Mesendoderm (in vitro differentiated cells): ENCODE results near the gene TUBB4A.

Experiments
- DNase-seq: peaks from one replicate; pipeline ENCODE4 v3.0.0; 2013
- H2AK5ac ChIP-seq: 2 replicates; pipeline ENCODE4 v1.6.1; 2013; ENCODE audit warnings: low read length, inconsistent platforms
- H2BK120ac ChIP-seq: 2 replicates; pipeline ENCODE4 v1.6.1; 2013; ENCODE audit warnings: low read depth, mild to moderate bottlenecking, low read length, moderate library complexity, mixed read lengths
- H2BK15ac ChIP-seq: replicated peaks from 2 replicates; pipeline ENCODE4 v1.6.1; 2013; ENCODE audit warnings: low read depth, mild to moderate bottlenecking, moderate library complexity
- H2BK5ac ChIP-seq: 2 replicates; pipeline ENCODE4 v1.6.1; 2013; ENCODE audit warnings: low read length, inconsistent platforms
- H3K18ac ChIP-seq: 2 replicates; pipeline ENCODE4 v1.6.1; 2013; ENCODE audit warnings: mild to moderate bottlenecking, low read length, mixed read lengths
- H3K23ac ChIP-seq: one replicate; pipeline ENCODE4 v1.6.1; 2013; ENCODE audit warnings: low read length
- H3K27ac ChIP-seq: 2 replicates; pipeline ENCODE4 v1.5.1; 2013; ENCODE audit warnings: low read depth, mild to moderate bottlenecking, inconsistent platforms, low read length, moderate library complexity
- H3K27me3 ChIP-seq: 2 replicates; pipeline ENCODE4 v1.6.1; 2013; ENCODE audit warnings: low read length, control low read depth, mild to moderate bottlenecking, inconsistent platforms; ENCODE audit not compliant: insufficient read depth, poor library complexity
- H3K36me3 ChIP-seq: 2 replicates; pipeline ENCODE4 v1.6.1; 2013; ENCODE audit warnings: low read length, inconsistent platforms; ENCODE audit not compliant: control insufficient read depth, insufficient read depth
- H3K4ac ChIP-seq: one replicate; pipeline ENCODE4 v1.6.1; 2013; ENCODE audit warnings: low read depth, mild to moderate bottlenecking, low read length, moderate library complexity
- H3K4me1 ChIP-seq: 2 replicates; pipeline ENCODE4 v1.6.1; 2013; ENCODE audit warnings: low read depth, low read length, inconsistent platforms; ENCODE audit not compliant: control insufficient read depth
- H3K4me2 ChIP-seq: 2 replicates; pipeline ENCODE4 v1.6.1; 2013; ENCODE audit warnings: low read length
- H3K4me3 ChIP-seq: 2 replicates; pipeline ENCODE4 v1.5.1; 2013; ENCODE audit warnings: mild to moderate bottlenecking, low read length
- H3K56ac ChIP-seq: one replicate; pipeline ENCODE4 v1.6.1; 2013; ENCODE audit warnings: low read length
- H3K79me1 ChIP-seq: 2 replicates; pipeline ENCODE4 v1.6.1; 2013; ENCODE audit warnings: low read length, inconsistent platforms
- H3K79me2 ChIP-seq: 2 replicates; pipeline ENCODE4 v1.6.1; 2013; ENCODE audit warnings: mild to moderate bottlenecking, low read length; ENCODE audit not compliant: control insufficient read depth, insufficient read depth
- H3K9ac ChIP-seq: 2 replicates; pipeline ENCODE4 v1.6.1; 2013; ENCODE audit warnings: low read length, inconsistent platforms
- H4K5ac ChIP-seq: one replicate; pipeline ENCODE4 v1.6.1; 2013; ENCODE audit warnings: low read length
- H4K8ac ChIP-seq: one replicate; pipeline ENCODE4 v1.6.1; 2013; ENCODE audit warnings: low read depth, mild to moderate bottlenecking, control low read depth, low read length, moderate library complexity
- WGBS: extraction: QIAGEN DNeasy Blood & Tissue Kit; methylation state at CpG from one replicate; pipeline ENCODE4 v1.1.7; 2013; ENCODE audit warnings: low lambda C conversion rate, missing lambda C conversion rate; ENCODE audit not compliant: insufficient coverage; ENCODE audit errors: extremely low coverage; 5-methylcytosine and 5-hydroxymethylcytosine counted together

The TUBB4A gene

GRCh38 chr19:6503407-6504201 lies 1.5 kb upstream of the TUBB4A start:
- H2BK120ac ChIP-seq, result no peak overlapping the region
- no CpG with 5 or more reads among the region's 9 CpGs for WGBS
- no peak overlapping the region for H3K4me3 ChIP-seq
- H3K27ac ChIP-seq, result no peak overlapping the region
- no peaks in the 10 kb centered on the region for H3K4me1 ChIP-seq
- H3K27me3 ChIP-seq, result no peaks in the 10 kb centered on the region
- H3K79me2 ChIP-seq, result no peaks in the 10 kb centered on the region
- no peaks in the 10 kb centered on the region for H3K79me1 ChIP-seq
- no peak overlapping the region for H2BK15ac ChIP-seq
- H2AK5ac ChIP-seq, result no peak overlapping the region
- H3K36me3 ChIP-seq, result no peaks in the 10 kb centered on the region
- no peak overlapping the region for H4K5ac ChIP-seq
- no peak for DNase-seq
- H4K8ac ChIP-seq, result no peak overlapping the region
- H3K9ac ChIP-seq, result no peak overlapping the region
- no peak overlapping the region for H2BK5ac ChIP-seq
- no peak overlapping the region for H3K56ac ChIP-seq
- H3K18ac ChIP-seq, result no peak overlapping the region
- no peak overlapping the region for H3K4ac ChIP-seq
- no peak overlapping the region for H3K23ac ChIP-seq
- H3K4me2 ChIP-seq, result no peak overlapping the region

- H2BK120ac ChIP-seq, result no peak overlapping the region
- H2BK15ac ChIP-seq, result no peak overlapping the region
- H3K4me2 ChIP-seq, result peak overlapping the region; percentile 7
- no peaks in the 10 kb centered on the region for H3K79me1 ChIP-seq
- no peaks in the 10 kb centered on the region for H3K79me2 ChIP-seq
- no peaks in the 10 kb centered on the region for H3K27me3 ChIP-seq
- H3K27ac ChIP-seq, result no peak overlapping the region
- H3K56ac ChIP-seq, result no peak overlapping the region
- no peak overlapping the region for H2BK5ac ChIP-seq
- WGBS, result no CpG with 5 or more reads among the region's 24 CpGs
- no peak overlapping the region for H4K5ac ChIP-seq
- H3K4ac ChIP-seq, result no peak overlapping the region
- DNase-seq, result no peak
- H3K23ac ChIP-seq, result no peak overlapping the region
- no peak overlapping the region for H3K18ac ChIP-seq
- H3K4me3 ChIP-seq, result no peak overlapping the region
- H2AK5ac ChIP-seq, result no peak overlapping the region
- no peaks in the 10 kb centered on the region for H3K4me1 ChIP-seq
- H4K8ac ChIP-seq, result no peak overlapping the region
- no peaks in the 10 kb centered on the region for H3K36me3 ChIP-seq
- H3K9ac ChIP-seq, result no peak overlapping the region
These were observed 1.0 kb downstream of the TUBB4A start for GRCh38 chr19:6500837-6501739.

- H2AK5ac ChIP-seq, result no peak overlapping the region
- H3K4me2 ChIP-seq, result no peak overlapping the region
- H4K5ac ChIP-seq, result no peak overlapping the region
- no peak overlapping the region for H2BK15ac ChIP-seq
- H3K27me3 ChIP-seq, result no peaks in the 10 kb centered on the region
- H3K36me3 ChIP-seq, result no peaks in the 10 kb centered on the region
- H3K79me2 ChIP-seq, result no peaks in the 10 kb centered on the region
- H3K23ac ChIP-seq, result no peak overlapping the region
- no peak for DNase-seq
- no peak overlapping the region for H3K27ac ChIP-seq
- H3K4me3 ChIP-seq, result no peak overlapping the region
- H3K79me1 ChIP-seq, result no peaks in the 10 kb centered on the region
- H2BK120ac ChIP-seq, result no peak overlapping the region
- H4K8ac ChIP-seq, result no peak overlapping the region
- no peak overlapping the region for H3K4ac ChIP-seq
- WGBS, result no CpG with 5 or more reads among the region's 17 CpGs
- no peak overlapping the region for H3K18ac ChIP-seq
- no peak overlapping the region for H3K56ac ChIP-seq
- H2BK5ac ChIP-seq, result no peak overlapping the region
- H3K4me1 ChIP-seq, result no peaks in the 10 kb centered on the region
- no peak overlapping the region for H3K9ac ChIP-seq
These were observed 2.9 kb downstream of the TUBB4A start for GRCh38 chr19:6499052-6499790.

GRCh38 chr19:6498294-6499036 lies 3.6 kb downstream of the TUBB4A start:
- Histone ChIP-seq H3K9ac (no peak overlapping the region), H3K4me1 (no peaks in the 10 kb centered on the region), H3K4me3 (no peak overlapping the region), H3K36me3 (no peaks in the 10 kb centered on the region), H3K27me3 (no peaks in the 10 kb centered on the region), H2BK5ac (no peak overlapping the region), H4K5ac (no peak overlapping the region), H3K79me2 (no peaks in the 10 kb centered on the region), H3K4ac (no peak overlapping the region), H4K8ac (no peak overlapping the region), H3K56ac (no peak overlapping the region), H2BK120ac (no peak overlapping the region), H3K18ac (no peak overlapping the region), H2AK5ac (no peak overlapping the region), H3K79me1 (no peaks in the 10 kb centered on the region), H3K27ac (no peak overlapping the region), H3K23ac (no peak overlapping the region), H2BK15ac (no peak overlapping the region), H3K4me2 (no peak overlapping the region)
- WGBS, result no CpG with 5 or more reads among the region's 7 CpGs
- no peak for DNase-seq

GRCh38 chr19:6495947-6496346 lies 6.2 kb downstream of the TUBB4A start:
- no peak overlapping the region for H3K23ac ChIP-seq
- no peak overlapping the region for H3K56ac ChIP-seq
- H3K27me3 ChIP-seq, result no peaks in the 10 kb centered on the region
- H3K4me1 ChIP-seq, result no peaks in the 10 kb centered on the region
- H3K4ac ChIP-seq, result no peak overlapping the region
- no peak overlapping the region for H3K4me2 ChIP-seq
- H3K79me1 ChIP-seq, result no peaks in the 10 kb centered on the region
- WGBS, result no CpG with 5 or more reads among the region's 19 CpGs
- H3K27ac ChIP-seq, result no peak overlapping the region
- no peak overlapping the region for H3K18ac ChIP-seq
- H2BK120ac ChIP-seq, result no peak overlapping the region
- no peak overlapping the region for H2AK5ac ChIP-seq
- H4K8ac ChIP-seq, result no peak overlapping the region
- H4K5ac ChIP-seq, result no peak overlapping the region
- no peak overlapping the region for H2BK15ac ChIP-seq
- no peak overlapping the region for H3K4me3 ChIP-seq
- H3K36me3 ChIP-seq, result no peaks in the 10 kb centered on the region
- DNase-seq, result no peak
- no peak overlapping the region for H2BK5ac ChIP-seq
- H3K9ac ChIP-seq, result no peak overlapping the region
- H3K79me2 ChIP-seq, result no peaks in the 10 kb centered on the region
